GM06990 (cell line): ENCODE data around the gene RASAL3.
A peak's percentile ranks its signal among the peaks of the same experiment; 100 is the strongest.

Source experiments
- DNase-seq: peaks from one replicate; pipeline ENCODE4 v3.0.0-alpha.2; 2011; ENCODE audit not compliant: insufficient read length; ENCODE audit errors: extremely low read depth
- H3K27me3 ChIP-seq: replicated peaks from 2 replicates; pipeline ENCODE4 v1.6.0; 2011; ENCODE audit warnings: low read length; ENCODE audit not compliant: control insufficient read depth, insufficient read depth
- H3K36me3 ChIP-seq: 2 replicates; pipeline ENCODE4 v1.5.1; 2011; ENCODE audit warnings: low read length; ENCODE audit not compliant: control insufficient read depth, insufficient read depth
- H3K4me3 ChIP-seq: replicated peaks from 2 replicates; pipeline ENCODE4 v1.5.1; 2011; ENCODE audit warnings: low read depth, mild to moderate bottlenecking, control low read depth, low read length
- TF ChIP-seq, protein P1 (sequence below): IDR thresholded peaks from 2 replicates; pipeline ENCODE4 v1.5.1; 2011; ENCODE audit warnings: low read length, control low read depth, mild to moderate bottlenecking, inconsistent platforms; ENCODE audit not compliant: insufficient read depth, poor library complexity, severe bottlenecking

RASAL3 gene

GRCh38 chr19:15422296-15423075 lies 41.9 kb downstream of the RASAL3 start:
- Histone ChIP-seq H3K36me3 (peaks cover 39% of the 10 kb centered on the region), H3K4me3 (no peak overlapping the region), H3K27me3 (no peaks in the 10 kb centered on the region)
- TF ChIP-seq, protein P1, sequence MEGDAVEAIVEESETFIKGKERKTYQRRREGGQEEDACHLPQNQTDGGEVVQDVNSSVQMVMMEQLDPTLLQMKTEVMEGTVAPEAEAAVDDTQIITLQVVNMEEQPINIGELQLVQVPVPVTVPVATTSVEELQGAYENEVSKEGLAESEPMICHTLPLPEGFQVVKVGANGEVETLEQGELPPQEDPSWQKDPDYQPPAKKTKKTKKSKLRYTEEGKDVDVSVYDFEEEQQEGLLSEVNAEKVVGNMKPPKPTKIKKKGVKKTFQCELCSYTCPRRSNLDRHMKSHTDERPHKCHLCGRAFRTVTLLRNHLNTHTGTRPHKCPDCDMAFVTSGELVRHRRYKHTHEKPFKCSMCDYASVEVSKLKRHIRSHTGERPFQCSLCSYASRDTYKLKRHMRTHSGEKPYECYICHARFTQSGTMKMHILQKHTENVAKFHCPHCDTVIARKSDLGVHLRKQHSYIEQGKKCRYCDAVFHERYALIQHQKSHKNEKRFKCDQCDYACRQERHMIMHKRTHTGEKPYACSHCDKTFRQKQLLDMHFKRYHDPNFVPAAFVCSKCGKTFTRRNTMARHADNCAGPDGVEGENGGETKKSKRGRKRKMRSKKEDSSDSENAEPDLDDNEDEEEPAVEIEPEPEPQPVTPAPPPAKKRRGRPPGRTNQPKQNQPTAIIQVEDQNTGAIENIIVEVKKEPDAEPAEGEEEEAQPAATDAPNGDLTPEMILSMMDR: no peak
- no peak for DNase-seq

- DNase-seq: no peak
- H3K4me3 ChIP-seq: no peak overlapping the region
- TF ChIP-seq, protein P1: no peak
- no peaks in the 10 kb centered on the region for H3K27me3 ChIP-seq
- peaks cover 33% of the 10 kb centered on the region for H3K36me3 ChIP-seq
Measured at GRCh38 chr19:15421721-15422260, 42.6 kb downstream of the RASAL3 start.

DNA sequence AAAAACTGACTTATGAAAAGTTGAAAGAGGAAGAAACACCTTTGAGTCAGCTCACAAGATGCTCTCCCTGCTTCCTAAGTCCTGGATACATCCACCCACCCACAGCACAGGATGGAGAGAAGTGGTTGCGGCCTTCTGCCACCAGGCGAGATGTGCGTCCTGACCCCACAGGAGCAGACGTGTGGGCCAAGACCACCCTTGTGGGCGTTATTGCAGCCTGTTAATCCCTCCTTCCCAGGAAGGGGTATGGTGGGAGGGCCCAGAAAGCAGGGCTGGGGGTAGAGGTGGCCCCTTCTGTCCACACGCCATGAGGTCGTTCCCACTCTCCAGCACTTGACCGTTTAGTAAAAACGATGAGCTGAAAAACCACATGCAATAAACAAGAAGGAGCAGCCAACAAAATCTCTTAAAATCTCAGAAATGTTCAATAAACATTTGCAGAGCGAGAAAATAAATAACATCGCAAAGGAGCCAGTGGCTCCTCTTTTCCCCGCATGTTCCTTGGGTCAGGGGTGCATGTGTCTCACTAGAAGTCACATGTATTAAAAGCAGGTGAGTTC lies 43.1 kb downstream of the RASAL3 start:
- no peak overlapping the region for H3K4me3 ChIP-seq
- TF ChIP-seq, protein P1: no peak
- no peaks in the 10 kb centered on the region for H3K27me3 ChIP-seq
- peaks cover 28% of the 10 kb centered on the region for H3K36me3 ChIP-seq
- DNase-seq: no peak

GRCh38 chr19:15419413-15420025 lies 44.8 kb downstream of the RASAL3 start:
- Histone ChIP-seq H3K36me3 (peaks cover 19% of the 10 kb centered on the region), H3K27me3 (no peaks in the 10 kb centered on the region), H3K4me3 (peak overlapping the region; percentile 34)
- TF ChIP-seq, protein P1: no peak
- DNase-seq: no peak

GRCh38 chr19:15418579-15419412 lies 45.5 kb downstream of the RASAL3 start, which contains the start of gene AKAP8L:
AKAP8L (minus strand) TSS chr19:15418988; CDS start chr19:15418923, 65 bp downstream.
- peak within 1 kb of the TSS; percentile 93 for H3K4me3 ChIP-seq
- H3K27me3 ChIP-seq: no peaks in the 10 kb centered on the region
- TF ChIP-seq, protein P1: peak; percentile 91
- DNase-seq: peak; percentile 96
- peaks cover 14% of the 10 kb centered on the region for H3K36me3 ChIP-seq
